Measurements from ENCODE around the gene COX19.

The COX19 gene

GRCh38 chr7:974820-975681 lies at the start of gene COX19:
Gene COX19, minus strand, starts transcription at chr7:975549. Its CDS starts 40 bp downstream, at chr7:975509.
- peak; percentile 86 for DNase-seq

- DNase-seq: no peak
Observed at GRCh38 chr7:1024331-1024841, 49.0 kb upstream of the COX19 start.

GRCh38 chr7:1022801-1023465 lies 47.6 kb upstream of the COX19 start:
- DNase-seq: no peak

GRCh38 chr7:1022356-1022755 lies 47.0 kb upstream of the COX19 start:
- DNase-seq: no peak

- DNase-seq: no peak
Observed at GRCh38 chr7:1021931-1022330, 46.6 kb upstream of the COX19 start.

GRCh38 chr7:1021366-1021765 lies 46.0 kb upstream of the COX19 start:
- DNase-seq: no peak

GRCh38 chr7:1020849-1021251 lies 45.5 kb upstream of the COX19 start:
- no peak for DNase-seq

- DNase-seq: no peak
Observed at GRCh38 chr7:1019789-1020610, 44.7 kb upstream of the COX19 start.

- no peak for DNase-seq
Observed at GRCh38 chr7:1019255-1019785, 44.0 kb upstream of the COX19 start.

- no peak for DNase-seq
Observed at GRCh38 chr7:1018334-1018695, 43.0 kb upstream of the COX19 start.

GRCh38 chr7:1017586-1018333 lies 42.4 kb upstream of the COX19 start:
- DNase-seq: no peak

- no peak for DNase-seq
Observed at GRCh38 chr7:1016577-1017531, 41.5 kb upstream of the COX19 start.

- no peak for DNase-seq
Observed at GRCh38 chr7:1015196-1016121, 40.1 kb upstream of the COX19 start.

GRCh38 chr7:1014681-1015080 lies 39.3 kb upstream of the COX19 start:
- DNase-seq: no peak

- no peak for DNase-seq
Observed at GRCh38 chr7:1013581-1013980, 38.2 kb upstream of the COX19 start.

- no peak for DNase-seq
Observed at GRCh38 chr7:1012716-1013095, 37.4 kb upstream of the COX19 start.

GRCh38 chr7:1012004-1012715 lies 36.8 kb upstream of the COX19 start:
- no peak for DNase-seq

- DNase-seq: peak; percentile 51
Observed at GRCh38 chr7:1011297-1012003, 36.1 kb upstream of the COX19 start.

GRCh38 chr7:1010226-1010625 lies 34.9 kb upstream of the COX19 start:
- no peak for DNase-seq

All from CD4-positive, alpha-beta T cell treated with Interleukin-4 for 4 hours (primary cell).